H1 (cell line): ENCODE data around the gene SEMA3E. TPM values are rescaled to one million over a fixed set of nuclear protein-coding genes. Genes with fewer than 3 reads are reported as not detected.

ENCODE experiments used
- CTCF ChIA-PET: fragments of 300-600 bp; sonication (Branson Sonifier 250); formaldehyde crosslinking; loops from one replicate; lab custom pipeline; 2021; ENCODE audit not compliant: partially characterized antibody; lab: Charles Lee
- POLR2A ChIA-PET: fragments of 300-600 bp; sonication (Branson Sonifier 250); formaldehyde crosslinking; loops from one replicate; lab custom pipeline; 2021; ENCODE audit warnings: inconsistent platforms; ENCODE audit not compliant: partially characterized antibody; lab: Charles Lee
- DNase-seq, 2 experiments: peaks; one replicate each; pipeline versions ENCODE4 v3.0.0 to v3.0.0-alpha.2; 2010 to 2022; ENCODE audit warnings: low spot score in 2 of 2, low read depth in 1 of 2, mixed read lengths in 1 of 2
- FAIRE-seq: peaks from 2 replicates; lab custom pipeline; 2011; peaks lifted over from hg19 to GRCh38; lab: Jason Lieb, UNC
- H2AFZ ChIP-seq: 2 replicates; pipeline ENCODE4 v1.8.1; 2012; ENCODE audit warnings: low read length, inconsistent platforms
- H2AK5ac ChIP-seq: 2 replicates; pipeline ENCODE4 v1.6.1; 2013; ENCODE audit warnings: low read depth, low read length
- H2BK120ac ChIP-seq: replicated peaks from 2 replicates; pipeline ENCODE3; 2013; ENCODE audit warnings: low read depth, low read length, inconsistent platforms
- H2BK12ac ChIP-seq: 2 replicates; pipeline ENCODE4 v1.6.1; 2013; ENCODE audit warnings: low read depth, low read length
- H2BK15ac ChIP-seq: 2 replicates; pipeline ENCODE4 v1.6.1; 2013; ENCODE audit warnings: low read length
- H2BK20ac ChIP-seq: 2 replicates; pipeline ENCODE4 v1.6.1; 2013; ENCODE audit warnings: low read length
- H2BK5ac ChIP-seq: 2 replicates; pipeline ENCODE4 v1.6.1; 2013; ENCODE audit warnings: low read depth, low read length
- H3K14ac ChIP-seq: 2 replicates; pipeline ENCODE4 v1.6.1; 2013; ENCODE audit warnings: inconsistent platforms; ENCODE audit not compliant: insufficient read length
- H3K18ac ChIP-seq: 2 replicates; pipeline ENCODE4 v1.6.1; 2013; ENCODE audit warnings: low read length; ENCODE audit errors: extremely low read depth
- H3K23ac ChIP-seq: 2 replicates; pipeline ENCODE4 v1.6.1; 2013; ENCODE audit warnings: inconsistent platforms; ENCODE audit not compliant: insufficient read length
- H3K23me2 ChIP-seq: 2 replicates; pipeline ENCODE4 v1.6.1; 2013; ENCODE audit warnings: low read depth, low read length
- H3K27ac ChIP-seq: 2 replicates; pipeline ENCODE4 v1.6.1; 2011; ENCODE audit warnings: low read depth, low read length, inconsistent platforms
- H3K27me3 ChIP-seq, 4 experiments: replicated peaks in 1 of 4; 1 replicate in 1 of 4; 2 replicates in 3 of 4; pipeline versions ENCODE4 v1.6.1 to v1.8.1; 2011 to 2013; ENCODE audit warnings: low read length in 3 of 4, mild to moderate bottlenecking in 3 of 4, inconsistent platforms in 2 of 4, mixed read lengths in 2 of 4, moderate library complexity in 1 of 4; ENCODE audit not compliant: control insufficient read depth in 3 of 4, insufficient read depth in 3 of 4; ENCODE audit errors: extremely low read depth in 1 of 4
- H3K36me3 ChIP-seq, 4 experiments: 2 replicates each; pipeline versions ENCODE4 v1.6.1 to v1.8.1; 2011 to 2013; ENCODE audit warnings: mild to moderate bottlenecking in 4 of 4, low read length in 3 of 4, moderate library complexity in 2 of 4, control low read depth in 1 of 4, inconsistent platforms in 1 of 4; ENCODE audit not compliant: insufficient read depth in 4 of 4, control insufficient read depth in 2 of 4
- H3K4ac ChIP-seq: replicated peaks from 2 replicates; pipeline ENCODE3; 2013; ENCODE audit warnings: low read length, low read depth, mixed read lengths, inconsistent platforms; ENCODE audit not compliant: insufficient read length
- H3K4me1 ChIP-seq, 4 experiments: replicated peaks in 1 of 4; 1 replicate in 1 of 4; 2 replicates in 3 of 4; pipeline versions ENCODE4 v1.6.1 to v1.8.1; 2011 to 2013; ENCODE audit warnings: low read length in 3 of 4, inconsistent platforms in 2 of 4, mixed read lengths in 1 of 4; ENCODE audit not compliant: insufficient read depth in 4 of 4, control insufficient read depth in 3 of 4
- H3K4me2 ChIP-seq, 2 experiments: 2 replicates each; pipeline versions ENCODE4 v1.6.1 to v1.8.1; 2011 to 2013; ENCODE audit warnings: low read depth in 2 of 2, low read length in 2 of 2, control low read depth in 1 of 2, inconsistent platforms in 1 of 2, mild to moderate bottlenecking in 1 of 2; ENCODE audit not compliant: insufficient read depth in 1 of 2
- H3K4me3 ChIP-seq, 4 experiments: fragments of 200-600, 300-600 bp in 1 of 4; sonication (generic), shearing (Covaris generic), sonication (Bioruptor Twin) in 1 of 4; 2 replicates each; pipeline versions ENCODE4 v1.5.1 to v1.8.1; 2011 to 2016; ENCODE audit warnings: low read length in 4 of 4, low read depth in 3 of 4, control low read depth in 2 of 4, inconsistent platforms in 2 of 4, mild to moderate bottlenecking in 2 of 4, mixed read lengths in 1 of 4, moderate library complexity in 1 of 4; ENCODE audit not compliant: insufficient read depth in 2 of 4; ENCODE audit errors: extremely low read depth in 1 of 4
- H3K56ac ChIP-seq: replicated peaks from 2 replicates; pipeline ENCODE3; 2013; ENCODE audit warnings: low read depth, mild to moderate bottlenecking, mixed read lengths, low read length, inconsistent platforms; ENCODE audit not compliant: insufficient read length
- H3K79me1 ChIP-seq: 2 replicates; pipeline ENCODE4 v1.6.1; 2013; ENCODE audit warnings: low read depth, low read length, control low read depth
- H3K79me2 ChIP-seq, 2 experiments: 2 replicates each; pipeline versions ENCODE4 v1.6.1 to v1.8.1; 2012 to 2013; ENCODE audit warnings: low read length in 2 of 2, mild to moderate bottlenecking in 2 of 2, inconsistent platforms in 1 of 2; ENCODE audit not compliant: insufficient read depth in 2 of 2, control insufficient read depth in 1 of 2
- H3K9ac ChIP-seq, 4 experiments: replicated peaks in 1 of 4; 1 replicate in 1 of 4; 2 replicates in 3 of 4; pipeline versions ENCODE4 v1.6.1 to v1.8.1; 2011 to 2013; ENCODE audit warnings: low read depth in 3 of 4, low read length in 3 of 4, control low read depth in 2 of 4, mild to moderate bottlenecking in 2 of 4, moderate library complexity in 2 of 4, inconsistent platforms in 1 of 4; ENCODE audit errors: extremely low read depth in 1 of 4
- H3K9me3 ChIP-seq, 2 experiments: 2 replicates each; pipeline versions ENCODE4 v1.6.1 to v1.8.1; 2012 to 2013; ENCODE audit warnings: mild to moderate bottlenecking in 2 of 2, moderate library complexity in 2 of 2, control low read depth in 1 of 2, inconsistent platforms in 1 of 2, low read depth in 1 of 2, low read length in 1 of 2, mixed read lengths in 1 of 2; ENCODE audit not compliant: insufficient read depth in 2 of 2
- H4K20me1 ChIP-seq, 2 experiments: replicated peaks in 1 of 2; 2 replicates each; pipeline versions ENCODE3 to v1.8.1; 2011 to 2013; ENCODE audit warnings: inconsistent platforms in 2 of 2, low read length in 2 of 2, mild to moderate bottlenecking in 1 of 2; ENCODE audit not compliant: insufficient read depth in 2 of 2, control insufficient read depth in 1 of 2
- H4K5ac ChIP-seq: 2 replicates; pipeline ENCODE4 v1.6.1; 2013; ENCODE audit warnings: low read length, low read depth, mixed read lengths, inconsistent platforms; ENCODE audit not compliant: insufficient read length
- H4K8ac ChIP-seq: 2 replicates; pipeline ENCODE4 v1.8.0; 2013; ENCODE audit warnings: mild to moderate bottlenecking, moderate library complexity, low read length, inconsistent platforms; ENCODE audit not compliant: insufficient read depth; ENCODE audit errors: extremely low read depth
- H4K91ac ChIP-seq: replicated peaks from 2 replicates; pipeline ENCODE3; 2013; ENCODE audit warnings: low read length, mixed read lengths, inconsistent platforms; ENCODE audit not compliant: insufficient read length
- E2F6 ChIP-seq: IDR thresholded peaks from 2 replicates; pipeline ENCODE4 v1.6.1; 2012; ENCODE audit warnings: inconsistent platforms
- KDM1A ChIP-seq: fragments of 200-600, 300-600 bp; sonication (generic); IDR thresholded peaks from 2 replicates; pipeline ENCODE4 v1.7.1; 2016; ENCODE audit warnings: mild to moderate bottlenecking, low read length, borderline replicate concordance
- POLR2AphosphoS5 ChIP-seq: IDR thresholded peaks from 2 replicates; pipeline ENCODE4 v1.6.1; 2011; ENCODE audit warnings: low read depth, low read length
- SP1 ChIP-seq: IDR thresholded peaks from 2 replicates; pipeline ENCODE4 v1.6.1; 2011; ENCODE audit warnings: low read depth, low read length
- WGBS, 2 experiments: shearing (Covaris generic) in 1 of 2; methylation state at CpG; one replicate each; pipeline versions ENCODE4 v1.1.6 to v1.1.7; 2013 to 2015; ENCODE audit warnings: low lambda C conversion rate in 2 of 2, mixed read lengths in 2 of 2, inconsistent platforms in 1 of 2, low coverage in 1 of 2, missing lambda C conversion rate in 1 of 2; ENCODE audit not compliant: insufficient replicate concordance in 2 of 2, insufficient coverage in 1 of 2, insufficient read length in 1 of 2; ENCODE audit errors: extremely low coverage in 1 of 2, missing lambda C conversion rate in 1 of 2; 5-methylcytosine and 5-hydroxymethylcytosine counted together
- polyA plus RNA-seq, 7 experiments: library from polyadenylated mRNA; depleted of rRNA in 3 of 7; stranded (reverse) in 5 of 7; unstranded in 2 of 7; fragments of >200 nt in 5 of 7; fragments of 200-250 nt in 2 of 7; gene quantifications; 1 replicate in 5 of 7; 2 replicates in 1 of 7; 4 replicates in 1 of 7; pipeline versions ENCODE4 v1.2.1 to v1.2.3, GENCODE V29; 2011 to 2013; ENCODE audit warnings: missing spikeins in 2 of 7, mixed read lengths in 2 of 7
- total RNA-seq: library from RNA; stranded (reverse); fragmentation: NEBNext Ultra II Directional; extraction: Animal tissue kit (Norgen Biotek cat#: 25700); gene quantifications from 2 replicates; pipeline ENCODE4 v1.2.1, GENCODE V29; 2021

SEMA3E gene
- total and polyA plus RNA-seq, 2 of the 8 experiments (the other 6 are each of a cell fraction or from before 2014, with no cell fraction given): 0.93 to 0.94 TPM

- Histone ChIP-seq H3K4me1 (peaks cover 0 to 9% (median 3%) of the 10 kb centered on the region in 4 experiments; a peak in 3 of 7 replicates), H3K9me3 (no peaks in the 10 kb centered on the region), H3K4me3 (peak overlapping the region in 1 of 4 experiments; percentile 44; a peak in 2 of 8 replicates), H3K56ac (no peak overlapping the region), H3K79me2 (no peaks in the 10 kb centered on the region), H3K9ac (no peak overlapping the region), H2BK120ac (no peak overlapping the region), H4K8ac (no peak overlapping the region), H2AFZ (no peak overlapping the region), H4K5ac (no peak overlapping the region), H3K14ac (no peak overlapping the region), H3K4ac (no peak overlapping the region), H2BK12ac (peak overlapping the region; percentile 32; the same call in 1 of the 2 replicates), H3K79me1 (no peaks in the 10 kb centered on the region), H4K91ac (no peak overlapping the region), H2BK5ac (no peak overlapping the region), H4K20me1 (no peaks in the 10 kb centered on the region), H3K27me3 (peaks cover 0 to 2% (median 0%) of the 10 kb centered on the region in 4 experiments; a peak in 2 of 7 replicates), H2BK15ac (no peak overlapping the region), H3K18ac (no peak overlapping the region), H2AK5ac (no peak overlapping the region), H3K27ac (no peak overlapping the region), H3K36me3 (no peaks in the 10 kb centered on the region), H3K23ac (no peak overlapping the region), H3K23me2 (no peaks in the 10 kb centered on the region), H2BK20ac (no peak overlapping the region), H3K4me2 (peak overlapping the region; percentile 35 to 50; a peak in 3 of 4 replicates)
- CTCF ChIA-PET: no interaction called here
- FAIRE-seq: peak; percentile 100
- 2% methylated on average over 3 of the region's 3 CpGs; no CpG with 5 or more reads in 1 of the 2 experiments for WGBS, 2 experiments
- DNase-seq: peak in 1 of 2 experiments; percentile 89
- POLR2A ChIA-PET: interaction anchor here (0.9 to 2.0 kb wide), 2 partner anchors 11 to 12 kb away, joined by 6 to 8 read pairs; no protein-coding TSS in a partner anchor
- TF ChIP-seq KDM1A: no peak; the same call in 1 of the 2 replicates
- TF ChIP-seq POLR2AphosphoS5: peak; percentile 72
- TF ChIP-seq SP1: peak; percentile 97
- no peak for TF ChIP-seq E2F6
These were observed 36.0 kb upstream of the SEMA3E start for GRCh38 chr7:83684928-83685327.
